HG03460 (cell line): ENCODE measurements around the gene CLK2.

Experiments used
- ATAC-seq: cut with Tn5 transposase; IDR thresholded peaks from one replicate; pipeline ENCODE4 v1.9.1; 2021; ENCODE audit not compliant: unreplicated experiment

CLK2 gene

GRCh38 chr1:155273343-155274245 lies at the start of gene CLK2:
TSS of gene CLK2 (minus strand) at chr1:155273504. CDS start at chr1:155270977, 2,527 bp downstream.
- peak; percentile 78 for ATAC-seq

- no peak for ATAC-seq
Observed at GRCh38 chr1:155322571-155322952, 49.3 kb upstream of the CLK2 start.

GRCh38 chr1:155321639-155322503 lies 48.6 kb upstream of the CLK2 start:
- no peak for ATAC-seq

GRCh38 chr1:155320661-155321617 lies 47.6 kb upstream of the CLK2 start, which contains the start of gene RUSC1:
TSS of gene RUSC1 (plus strand) at chr1:155320894. CDS start at chr1:155321774, 880 bp downstream.
- ATAC-seq, result peak; percentile 27

GRCh38 chr1:155320252-155320651 lies 46.9 kb upstream of the CLK2 start:
- no peak for ATAC-seq

- ATAC-seq, result no peak
Observed at GRCh38 chr1:155319536-155319935, 46.2 kb upstream of the CLK2 start.

- no peak for ATAC-seq
Observed at GRCh38 chr1:155318082-155318481, 44.8 kb upstream of the CLK2 start.

- no peak for ATAC-seq
Observed at GRCh38 chr1:155316922-155317321, 43.6 kb upstream of the CLK2 start.

GRCh38 chr1:155313261-155313660 lies 40.0 kb upstream of the CLK2 start:
- no peak for ATAC-seq

GRCh38 chr1:155309423-155310021 lies 36.2 kb upstream of the CLK2 start:
- no peak for ATAC-seq

- ATAC-seq, result peak; percentile 89
Observed at GRCh38 chr1:155308493-155309422, 35.5 kb upstream of the CLK2 start, which contains the start of gene FDPS. TSS of gene FDPS (plus strand) at chr1:155308866. CDS start at chr1:155309790, 924 bp downstream.

GRCh38 chr1:155307247-155307740 lies 34.0 kb upstream of the CLK2 start:
- no peak for ATAC-seq

- no peak for ATAC-seq
Observed at GRCh38 chr1:155305881-155306391, 32.6 kb upstream of the CLK2 start.

GRCh38 chr1:155304558-155305063 lies 31.3 kb upstream of the CLK2 start:
- ATAC-seq, result no peak

- no peak for ATAC-seq
Observed at GRCh38 chr1:155301342-155301841, 28.1 kb upstream of the CLK2 start, which contains the start of gene PKLR. TSS of gene PKLR (minus strand) at chr1:155301438. CDS start at chr1:155301395, 43 bp downstream.

GRCh38 chr1:155300553-155301329 lies 27.4 kb upstream of the CLK2 start:
- ATAC-seq, result no peak

- ATAC-seq, result no peak
Observed at GRCh38 chr1:155300024-155300423, 26.7 kb upstream of the CLK2 start.
